ENCODE data around the gene ITM2B.
A peak's percentile ranks its signal among the peaks of the same experiment; 100 is the strongest.

ITM2B gene

DNA sequence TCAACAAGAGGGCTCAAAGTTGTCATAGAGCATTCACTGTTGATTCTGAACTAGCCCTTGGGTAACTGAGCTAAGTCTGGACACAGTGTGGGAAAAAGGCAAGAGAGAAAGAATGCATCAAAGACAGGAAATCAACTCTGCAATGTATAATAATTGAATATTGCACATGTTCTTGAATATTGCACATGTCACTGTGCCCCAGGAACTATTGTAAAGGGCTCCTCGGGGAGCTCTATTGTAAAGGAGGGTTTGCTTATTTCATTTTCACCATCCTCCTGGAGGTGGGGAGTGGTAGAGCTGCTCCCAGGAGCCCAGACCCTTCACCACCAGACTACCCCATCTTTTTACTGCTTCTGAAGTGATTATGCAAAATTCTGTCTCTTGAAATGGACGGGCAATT lies 44.4 kb upstream of the ITM2B start:
- no peak overlapping the region for H3K4me3 ChIP-seq (ENCODE audit: low read depth, low read length)
- peak; percentile 46 for DNase-seq (ENCODE audit: low read depth)
- TF ChIP-seq, protein P1, sequence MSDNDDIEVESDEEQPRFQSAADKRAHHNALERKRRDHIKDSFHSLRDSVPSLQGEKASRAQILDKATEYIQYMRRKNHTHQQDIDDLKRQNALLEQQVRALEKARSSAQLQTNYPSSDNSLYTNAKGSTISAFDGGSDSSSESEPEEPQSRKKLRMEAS (IDR thresholded peaks at IDR 0.05; ENCODE audit: low read depth, low read length) = peak; percentile 89
- TF ChIP-seq POLR2A (IDR thresholded peaks at IDR 0.05; ENCODE audit: extremely low read depth, insufficient read length) (no peak), MYC (IDR thresholded peaks at IDR 0.05; ENCODE audit: low read depth, low read length) (peak; percentile 64)
- TF ChIP-seq, protein P2, sequence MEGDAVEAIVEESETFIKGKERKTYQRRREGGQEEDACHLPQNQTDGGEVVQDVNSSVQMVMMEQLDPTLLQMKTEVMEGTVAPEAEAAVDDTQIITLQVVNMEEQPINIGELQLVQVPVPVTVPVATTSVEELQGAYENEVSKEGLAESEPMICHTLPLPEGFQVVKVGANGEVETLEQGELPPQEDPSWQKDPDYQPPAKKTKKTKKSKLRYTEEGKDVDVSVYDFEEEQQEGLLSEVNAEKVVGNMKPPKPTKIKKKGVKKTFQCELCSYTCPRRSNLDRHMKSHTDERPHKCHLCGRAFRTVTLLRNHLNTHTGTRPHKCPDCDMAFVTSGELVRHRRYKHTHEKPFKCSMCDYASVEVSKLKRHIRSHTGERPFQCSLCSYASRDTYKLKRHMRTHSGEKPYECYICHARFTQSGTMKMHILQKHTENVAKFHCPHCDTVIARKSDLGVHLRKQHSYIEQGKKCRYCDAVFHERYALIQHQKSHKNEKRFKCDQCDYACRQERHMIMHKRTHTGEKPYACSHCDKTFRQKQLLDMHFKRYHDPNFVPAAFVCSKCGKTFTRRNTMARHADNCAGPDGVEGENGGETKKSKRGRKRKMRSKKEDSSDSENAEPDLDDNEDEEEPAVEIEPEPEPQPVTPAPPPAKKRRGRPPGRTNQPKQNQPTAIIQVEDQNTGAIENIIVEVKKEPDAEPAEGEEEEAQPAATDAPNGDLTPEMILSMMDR (IDR thresholded peaks at IDR 0.05; ENCODE audit: low read depth, low read length) = no peak

DNA sequence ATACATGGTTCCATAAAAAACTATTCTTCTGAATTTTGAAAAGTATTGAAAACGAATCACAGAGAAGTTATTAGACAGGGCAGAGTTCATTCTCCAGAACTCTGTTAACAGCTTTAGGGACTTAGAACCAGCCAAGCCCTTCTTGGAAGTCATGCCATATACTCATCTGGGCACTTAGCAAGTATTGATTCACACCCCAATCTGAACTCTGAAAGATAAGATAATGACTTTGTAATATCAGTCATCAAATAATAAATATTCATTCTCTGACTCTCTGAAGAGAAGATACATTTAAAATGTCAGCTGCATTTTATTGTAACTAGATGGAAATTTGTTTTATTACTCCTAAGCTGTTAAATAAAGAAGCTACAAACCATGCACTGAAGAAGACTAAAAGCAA lies 43.8 kb upstream of the ITM2B start:
- no peak for DNase-seq (ENCODE audit: low read depth)
- H3K4me3 ChIP-seq (ENCODE audit: low read depth, low read length) = no peak overlapping the region
- TF ChIP-seq POLR2A (IDR thresholded peaks at IDR 0.05; ENCODE audit: extremely low read depth, insufficient read length) = no peak
- TF ChIP-seq, protein P1 (IDR thresholded peaks at IDR 0.05; ENCODE audit: low read depth, low read length) = no peak
- TF ChIP-seq, protein P2 (IDR thresholded peaks at IDR 0.05; ENCODE audit: low read depth, low read length) = no peak
- TF ChIP-seq MYC (IDR thresholded peaks at IDR 0.05; ENCODE audit: low read depth, low read length) = no peak

DNA sequence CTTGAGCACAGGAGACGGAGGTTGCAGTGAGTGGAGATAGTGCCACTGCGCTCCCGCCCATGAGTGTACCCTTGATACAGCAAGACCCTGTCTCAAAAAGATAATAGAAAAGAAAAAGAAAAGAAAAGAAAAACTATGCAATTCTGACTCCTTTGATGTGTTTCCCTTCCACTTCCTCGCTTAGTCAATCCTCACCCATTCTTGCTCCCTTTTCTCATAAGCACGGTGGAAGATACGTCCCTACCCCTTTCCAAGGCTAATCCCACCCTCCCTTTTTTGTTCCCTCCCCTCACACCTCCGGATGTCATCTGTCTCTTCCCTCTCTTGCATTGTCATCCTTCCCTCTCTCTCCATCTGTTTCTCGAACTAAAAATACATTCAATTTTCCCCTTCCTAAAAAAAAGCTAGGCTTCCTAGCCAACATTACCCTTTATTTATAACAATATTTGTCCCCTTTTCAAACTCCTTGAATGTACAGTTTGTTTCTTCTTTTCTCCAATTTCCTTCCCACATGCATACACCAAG lies 40.5 kb upstream of the ITM2B start:
- no peak for DNase-seq (ENCODE audit: low read depth)
- TF ChIP-seq, protein P2 (IDR thresholded peaks at IDR 0.05; ENCODE audit: low read depth, low read length) = no peak
- TF ChIP-seq POLR2A (IDR thresholded peaks at IDR 0.05; ENCODE audit: extremely low read depth, insufficient read length) (no peak), MYC (IDR thresholded peaks at IDR 0.05; ENCODE audit: low read depth, low read length) (no peak)
- TF ChIP-seq, protein P1 (IDR thresholded peaks at IDR 0.05; ENCODE audit: low read depth, low read length) = no peak
- no peak overlapping the region for H3K4me3 ChIP-seq (ENCODE audit: low read depth, low read length)

DNA sequence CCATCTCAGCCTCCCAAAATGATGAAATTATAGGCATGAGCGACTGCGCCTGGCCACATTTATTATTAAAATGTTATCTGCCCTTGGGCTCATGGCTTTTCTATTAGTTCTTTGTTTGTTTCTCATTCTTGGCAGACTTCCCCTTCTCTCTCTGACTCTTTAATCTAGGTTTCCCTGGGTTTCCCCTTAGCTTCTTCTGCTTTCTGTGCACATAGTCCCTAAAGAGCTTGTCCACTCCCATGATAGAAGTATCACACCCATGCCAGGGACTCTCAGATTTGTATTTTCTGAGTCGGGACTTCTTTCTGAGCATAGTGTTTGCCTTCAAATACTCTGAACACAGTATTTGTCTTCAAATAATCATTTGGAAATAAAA lies 38.6 kb upstream of the ITM2B start:
- DNase-seq (ENCODE audit: low read depth) = peak; percentile 74
- H3K4me3 ChIP-seq (ENCODE audit: low read depth, low read length) = no peak overlapping the region
- TF ChIP-seq, protein P2 (IDR thresholded peaks at IDR 0.05; ENCODE audit: low read depth, low read length) = no peak
- TF ChIP-seq, protein P1 (IDR thresholded peaks at IDR 0.05; ENCODE audit: low read depth, low read length) = no peak
- TF ChIP-seq POLR2A (IDR thresholded peaks at IDR 0.05; ENCODE audit: extremely low read depth, insufficient read length) (no peak), MYC (IDR thresholded peaks at IDR 0.05; ENCODE audit: low read depth, low read length) (no peak)

DNA sequence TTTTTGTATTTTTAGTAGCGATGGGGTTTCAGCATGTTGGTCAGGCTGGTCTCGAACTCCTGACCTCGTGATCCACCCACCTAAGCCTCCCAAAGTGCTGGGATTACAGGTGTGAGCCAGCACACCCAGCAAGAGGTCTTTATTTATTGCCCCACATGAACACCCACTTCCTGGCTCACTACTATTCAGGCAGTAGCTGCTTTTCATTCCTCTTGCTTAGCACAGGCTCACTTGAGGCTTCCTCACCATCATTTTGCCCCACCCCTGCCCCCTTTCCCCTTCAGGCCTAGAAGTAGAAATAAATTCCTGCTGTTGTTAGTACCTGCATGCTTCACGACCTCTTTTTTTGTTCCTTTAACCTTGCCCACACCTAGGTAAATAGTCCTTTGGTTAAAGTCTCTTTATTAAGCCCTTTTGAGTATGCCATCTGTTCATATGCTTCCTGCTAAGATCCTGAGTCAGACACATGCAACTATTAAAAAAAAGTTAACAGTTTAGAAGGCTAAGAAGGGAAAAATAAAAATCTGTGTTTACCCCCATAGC lies 33.5 kb upstream of the ITM2B start:
- H3K4me3 ChIP-seq (ENCODE audit: low read depth, low read length) = no peak overlapping the region
- TF ChIP-seq, protein P2 (IDR thresholded peaks at IDR 0.05; ENCODE audit: low read depth, low read length) = no peak
- TF ChIP-seq, protein P1 (IDR thresholded peaks at IDR 0.05; ENCODE audit: low read depth, low read length) = 0 out of 2 replicates have a peak, but pooled peaks have one; percentile 3
- TF ChIP-seq MYC (IDR thresholded peaks at IDR 0.05; ENCODE audit: low read depth, low read length) = no peak
- no peak for DNase-seq (ENCODE audit: low read depth)

Data from NB4 (cell line).